Thoracic aorta (tissue), 2 donors: ENCODE results near the gene SPOCK1. TPM values are rescaled to one million over a fixed set of nuclear protein-coding genes. Genes with fewer than 3 reads are reported as not detected.
A peak's percentile ranks its signal among the peaks of the same experiment; 100 is the strongest.

ENCODE experiments used
- ATAC-seq: fragments of 150-250 bp; one replicate; pipeline ENCODE4 v1.8.0; 2017; ENCODE audit warnings: low read depth; ENCODE audit not compliant: insufficient number of reproducible peaks, low FRiP score
- DNase-seq: peaks from one replicate; pipeline ENCODE4 v3.0.0-alpha.2; 2020; ENCODE audit warnings: low spot score
- H3K27ac ChIP-seq, 2 donors: fragments of 200-600 bp; sonication (generic); 1 replicate in 1 of 2; 2 replicates in 1 of 2; pipeline ENCODE4 v1.5.1; 2016; ENCODE audit warnings: mild to moderate bottlenecking in 2 of 2, moderate library complexity in 2 of 2
- H3K27me3 ChIP-seq: fragments of 200-600 bp; sonication (generic); replicated peaks from 2 replicates; pipeline ENCODE4 v1.6.0; 2016; ENCODE audit warnings: mild to moderate bottlenecking; ENCODE audit not compliant: insufficient read depth
- H3K36me3 ChIP-seq: fragments of 200-600 bp; sonication (generic); one replicate; pipeline ENCODE4 v1.5.1; 2016
- H3K4me1 ChIP-seq, 2 donors: fragments of 200-600 bp; sonication (generic); 1 replicate in 1 of 2; 2 replicates in 1 of 2; pipeline versions ENCODE4 v1.5.1 to v1.6.0; 2016; ENCODE audit warnings: low read depth in 2 of 2, mild to moderate bottlenecking in 1 of 2; ENCODE audit not compliant: control insufficient read depth in 1 of 2
- H3K4me3 ChIP-seq: fragments of 200-600 bp; sonication (generic); 2 replicates; pipeline ENCODE4 v1.5.1; 2016; ENCODE audit warnings: mild to moderate bottlenecking
- H3K9me3 ChIP-seq: fragments of 200-600 bp; sonication (generic); 2 replicates; pipeline ENCODE4 v1.5.1; 2016
- CTCF ChIP-seq: fragments of 200-600 bp; sonication (generic); IDR thresholded peaks from one replicate; pipeline ENCODE4 v1.5.1; 2019; ENCODE audit warnings: antibody characterized with exemption
- total RNA-seq, 2 donors: library from RNA; depleted of rRNA; stranded (reverse); fragments of >200 nt; gene quantifications; one replicate each; pipeline versions ENCODE4 v1.1.0 to v1.2.3, GENCODE V29; 2016

SPOCK1 gene
- total RNA-seq, 2 donors from 2014 or later, result 25.2 to 43.2 TPM

- H3K27me3 ChIP-seq, result no peaks in the 10 kb centered on the region
- no peaks in the 10 kb centered on the region for H3K36me3 ChIP-seq
- H3K9me3 ChIP-seq, result no peaks in the 10 kb centered on the region
- H3K27ac ChIP-seq, result no peak overlapping the region
- no peak for DNase-seq
- no peak for ATAC-seq
- TF ChIP-seq CTCF, result no peak
- no peak overlapping the region for H3K4me3 ChIP-seq
- H3K4me1 ChIP-seq, result peaks cover 0 to 5% of the 10 kb centered on the region in 2 donors
These were observed 471.4 kb downstream of the SPOCK1 start for GRCh38 chr5:137027758-137028157.

- no peaks in the 10 kb centered on the region for H3K36me3 ChIP-seq
These were observed 472.8 kb downstream of the SPOCK1 start for GRCh38 chr5:137026296-137026695.

GRCh38 chr5:137024044-137024443 lies 475.1 kb downstream of the SPOCK1 start:
- no peak for DNase-seq
- TF ChIP-seq CTCF, result no peak
- H3K36me3 ChIP-seq, result no peaks in the 10 kb centered on the region
- no peak overlapping the region for H3K27ac ChIP-seq
- H3K9me3 ChIP-seq, result no peaks in the 10 kb centered on the region
- H3K4me1 ChIP-seq, result peaks cover 0 to 18% of the 10 kb centered on the region in 2 donors
- ATAC-seq, result no peak
- no peak overlapping the region for H3K4me3 ChIP-seq
- no peaks in the 10 kb centered on the region for H3K27me3 ChIP-seq

More at GRCh38 chr5:137026296-137026695, 472.8 kb downstream of the SPOCK1 start:
- Histone ChIP-seq H3K9me3 (no peaks in the 10 kb centered on the region), H3K27ac (no peak overlapping the region), H3K27me3 (no peaks in the 10 kb centered on the region), H3K4me3 (no peak overlapping the region), H3K4me1 (peaks cover 0 to 18% of the 10 kb centered on the region in 2 donors)
- no peak for DNase-seq
- TF ChIP-seq CTCF, result no peak
- no peak for ATAC-seq

- DNase-seq (no peak), ATAC-seq (no peak)
- no peak overlapping the region for H3K27ac ChIP-seq
- H3K27me3 ChIP-seq, result no peaks in the 10 kb centered on the region
- H3K4me3 ChIP-seq, result no peak overlapping the region
- H3K9me3 ChIP-seq, result no peaks in the 10 kb centered on the region
- no peaks in the 10 kb centered on the region for H3K36me3 ChIP-seq
- no peak for TF ChIP-seq CTCF
- peaks cover 0 to 18% of the 10 kb centered on the region in 2 donors for H3K4me1 ChIP-seq
These were observed 475.8 kb downstream of the SPOCK1 start for GRCh38 chr5:137023371-137023770.

GRCh38 chr5:137022725-137023124 lies 476.4 kb downstream of the SPOCK1 start:
- TF ChIP-seq CTCF, result no peak
- H3K4me3 ChIP-seq, result peak overlapping the region; percentile 46
- no peaks in the 10 kb centered on the region for H3K9me3 ChIP-seq
- H3K27ac ChIP-seq, result peak overlapping the region in 1 of 2 donors; percentile 14
- H3K4me1 ChIP-seq, result peaks cover 0 to 18% of the 10 kb centered on the region in 2 donors
- no peak for ATAC-seq
- H3K36me3 ChIP-seq, result no peaks in the 10 kb centered on the region
- DNase-seq, result no peak
- no peaks in the 10 kb centered on the region for H3K27me3 ChIP-seq
